22Rv1 (cell line): ENCODE results near the gene GPR176.

ENCODE experiments used
- H3K27ac ChIP-seq: fragments of 450-650 bp; 2 replicates; pipeline ENCODE4 v1.5.1; 2017
- CTCF ChIP-seq: fragments of 450-650 bp; IDR thresholded peaks from 2 replicates; pipeline ENCODE4 v1.5.1; 2017; ENCODE audit warnings: mild to moderate bottlenecking
- ZFX ChIP-seq: fragments of 450-650 bp; IDR thresholded peaks from 2 replicates; pipeline ENCODE4 v1.6.1; 2017; ENCODE audit warnings: antibody characterized with exemption, borderline replicate concordance

GPR176 gene

GRCh38 chr15:39921274-39921638 lies 1.2 kb upstream of the GPR176 start:
- TF ChIP-seq CTCF: no peak
- TF ChIP-seq ZFX: no peak

GRCh38 chr15:39920510-39921273 lies 626 bp upstream of the GPR176 start:
- peak; percentile 25 for TF ChIP-seq CTCF
- TF ChIP-seq ZFX: no peak
- peak overlapping the region; percentile 36 for H3K27ac ChIP-seq

More at GRCh38 chr15:39921274-39921638, 1.2 kb upstream of the GPR176 start:
- H3K27ac ChIP-seq: peak overlapping the region; percentile 36

GRCh38 chr15:39919411-39919747 lies 687 bp downstream of the GPR176 start:
- no peak overlapping the region for H3K27ac ChIP-seq
- TF ChIP-seq ZFX (no peak), CTCF (no peak)

GRCh38 chr15:39918688-39919385 lies 1.2 kb downstream of the GPR176 start:
- no peak for TF ChIP-seq ZFX
- TF ChIP-seq CTCF: no peak
- no peak overlapping the region for H3K27ac ChIP-seq

- TF ChIP-seq ZFX (no peak), CTCF (no peak)
Measured at GRCh38 chr15:39914977-39915376, 5.1 kb downstream of the GPR176 start.

GRCh38 chr15:39909007-39909406 lies 11.1 kb downstream of the GPR176 start:
- TF ChIP-seq CTCF (no peak), ZFX (no peak)

More at GRCh38 chr15:39914977-39915376, 5.1 kb downstream of the GPR176 start:
- no peak overlapping the region for H3K27ac ChIP-seq

GRCh38 chr15:39908186-39908585 lies 11.9 kb downstream of the GPR176 start:
- TF ChIP-seq CTCF (no peak), ZFX (no peak)
- no peak overlapping the region for H3K27ac ChIP-seq

More at GRCh38 chr15:39909007-39909406, 11.1 kb downstream of the GPR176 start:
- no peak overlapping the region for H3K27ac ChIP-seq
